HG02885 (cell line): Measurements from ENCODE around the gene PDGFD.

Experiments used
- ATAC-seq: cut with Tn5 transposase; IDR thresholded peaks from one replicate; pipeline ENCODE4 v1.9.1; 2021; ENCODE audit warnings: mild to moderate bottlenecking; ENCODE audit not compliant: unreplicated experiment, poor library complexity

PDGFD gene

DNA sequence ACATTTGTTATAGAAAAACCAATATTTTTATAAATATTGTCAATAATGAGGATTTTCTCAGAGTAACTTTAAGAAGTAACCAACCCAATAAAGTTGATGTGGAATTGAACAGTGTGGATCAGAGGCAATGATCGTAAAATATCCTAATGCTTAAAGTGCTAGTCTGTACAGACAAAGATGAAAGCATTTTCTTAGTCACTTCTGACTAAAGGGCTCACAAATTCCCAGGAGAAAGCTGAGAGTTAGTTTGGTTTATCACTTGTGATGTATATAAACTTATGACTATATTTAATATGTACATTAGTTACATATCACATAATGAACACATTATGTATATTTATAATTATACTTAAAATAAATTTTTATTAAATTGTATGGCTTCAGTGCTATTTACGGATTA is 152.9 kb downstream of the PDGFD start:
- ATAC-seq: no peak

DNA sequence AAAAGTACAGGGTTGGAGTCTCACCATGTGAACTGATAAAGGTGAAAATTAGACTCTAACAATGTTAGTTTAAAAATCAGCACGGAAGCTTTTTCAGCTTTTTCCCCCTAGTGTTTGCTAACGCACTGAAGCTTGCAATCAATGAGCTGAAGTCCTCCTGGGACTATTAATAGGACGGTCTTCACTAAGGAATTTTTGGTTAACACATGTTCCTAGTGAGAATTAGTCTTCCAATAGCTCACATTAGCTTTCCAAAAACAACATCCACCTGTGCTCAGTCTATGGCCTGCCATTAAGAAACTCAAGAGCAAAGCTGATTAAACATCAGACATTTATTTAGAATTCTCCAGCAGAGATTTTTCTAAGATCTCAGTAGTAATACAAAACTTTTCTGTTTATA is 154.2 kb downstream of the PDGFD start:
- no peak for ATAC-seq

DNA sequence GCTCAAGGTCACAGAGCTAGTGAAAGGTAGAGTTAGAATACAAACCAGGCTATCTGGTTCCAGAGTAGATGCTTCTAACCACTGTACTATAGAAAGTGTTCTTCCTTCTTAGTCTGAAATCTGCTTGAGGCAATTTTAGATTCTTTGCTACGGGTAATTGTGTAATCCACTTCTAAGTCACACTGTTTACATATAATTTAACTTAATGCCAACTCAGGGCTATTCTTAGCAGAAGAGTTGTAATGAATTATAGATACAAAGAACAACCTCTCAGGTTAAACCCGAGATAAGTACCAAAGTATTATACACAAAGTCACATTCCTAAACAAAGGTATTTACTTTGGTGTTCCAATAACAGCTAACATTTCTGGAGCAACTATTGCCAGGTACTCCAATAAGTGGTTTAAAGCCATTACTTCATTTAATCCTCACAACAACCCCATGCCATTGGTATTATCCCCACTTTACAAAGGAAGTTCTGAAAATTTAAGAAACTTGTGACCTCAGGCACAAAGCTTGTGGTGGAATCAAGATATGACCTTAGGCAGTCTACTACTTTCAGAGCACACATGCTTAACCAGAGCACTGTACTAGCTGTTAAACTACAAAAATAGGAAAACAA is 158.6 kb downstream of the PDGFD start:
- ATAC-seq: no peak

DNA sequence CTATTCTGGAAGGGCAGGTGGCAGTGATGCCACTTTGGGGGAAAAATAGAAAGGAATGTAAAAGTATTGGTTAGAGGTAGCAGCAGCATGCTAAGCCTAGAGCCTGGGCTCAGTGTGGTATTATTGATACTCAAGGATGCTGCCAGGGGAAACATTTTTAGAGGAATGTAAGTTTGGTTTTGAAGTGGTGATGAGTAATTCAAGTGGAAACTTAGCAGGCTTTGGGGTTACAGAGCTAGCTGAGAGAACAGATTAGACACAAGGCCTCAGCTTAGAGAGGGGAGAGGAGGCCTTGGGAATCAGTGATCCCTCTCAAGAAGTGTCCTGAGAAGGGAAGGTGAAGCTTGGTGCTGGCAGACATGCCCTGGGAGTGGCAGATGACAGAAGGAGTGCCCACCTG is 160.5 kb downstream of the PDGFD start:
- ATAC-seq: no peak

DNA sequence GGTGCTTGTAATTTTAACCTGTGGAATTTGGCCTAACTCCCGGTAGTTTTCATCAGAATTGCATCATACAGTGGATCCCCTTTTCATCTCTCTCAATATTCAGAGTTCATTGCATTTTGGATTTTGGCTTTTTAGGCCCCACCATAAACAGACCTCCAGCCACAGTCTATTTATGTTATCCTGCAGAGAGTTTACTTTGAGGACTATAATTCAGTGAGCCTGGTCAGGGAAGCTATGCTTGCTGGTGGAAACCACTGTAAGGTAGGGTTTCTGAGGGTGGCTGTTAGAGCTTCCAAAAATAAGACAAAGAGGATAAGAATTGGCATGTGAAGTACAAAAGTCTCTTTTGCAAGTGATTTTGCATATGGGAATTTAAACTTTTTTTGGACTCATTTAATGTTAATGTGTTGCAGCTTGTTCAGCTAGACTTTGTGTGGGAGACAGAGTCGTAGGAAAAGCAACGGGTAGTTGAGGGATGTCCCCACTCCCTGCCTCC is 162.3 kb downstream of the PDGFD start:
- ATAC-seq: no peak

DNA sequence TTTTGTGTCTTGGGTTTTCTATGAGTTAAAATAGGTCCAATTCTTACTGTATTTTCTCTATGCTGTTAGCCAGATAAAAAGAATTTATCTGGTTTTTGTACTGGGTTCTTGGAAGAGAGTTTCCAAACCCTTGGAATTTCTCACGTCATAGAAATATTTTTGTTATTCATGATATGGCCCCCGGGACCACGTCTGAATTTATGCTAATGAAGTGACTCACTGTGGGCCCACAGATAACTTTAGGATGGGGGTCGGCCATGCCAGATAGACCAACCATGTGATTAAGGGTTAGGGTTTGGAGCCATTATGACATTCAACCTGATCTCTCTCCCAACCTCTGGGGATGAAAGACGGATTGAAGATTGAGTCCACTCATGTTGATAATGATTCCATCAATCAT is 163.1 kb downstream of the PDGFD start:
- ATAC-seq: no peak

DNA sequence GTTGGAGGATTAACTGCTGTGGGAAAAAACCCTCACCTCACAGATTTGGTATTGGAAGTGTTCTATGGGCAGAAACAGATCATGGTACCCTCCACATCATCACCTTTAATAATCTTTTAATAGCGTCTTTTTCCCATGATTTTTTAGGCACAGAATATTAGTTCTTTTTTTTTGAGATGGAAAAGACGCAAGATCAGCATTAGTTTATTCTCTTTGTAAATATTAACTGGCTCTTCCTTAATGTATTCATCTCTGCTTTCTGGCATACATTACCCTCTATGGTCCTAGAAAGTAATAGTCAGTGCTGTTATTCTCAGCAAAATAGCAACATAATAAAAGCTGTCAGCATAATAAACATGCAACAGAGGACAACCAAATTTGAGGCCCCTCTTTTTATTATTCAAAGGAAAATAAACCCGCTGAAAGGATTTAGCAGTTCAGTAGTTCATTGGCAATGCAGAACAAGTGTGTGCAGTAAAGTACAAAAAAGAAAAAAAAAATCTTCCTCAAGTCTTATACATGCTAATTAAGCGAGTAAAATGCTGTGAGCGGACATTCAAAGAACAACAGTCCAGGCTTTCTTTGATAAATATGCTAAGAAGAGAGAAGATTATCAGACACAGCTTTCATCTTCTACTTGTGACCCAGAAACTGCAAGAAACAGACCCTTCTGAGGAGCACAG is 165.0 kb downstream of the PDGFD start:
- no peak for ATAC-seq

DNA sequence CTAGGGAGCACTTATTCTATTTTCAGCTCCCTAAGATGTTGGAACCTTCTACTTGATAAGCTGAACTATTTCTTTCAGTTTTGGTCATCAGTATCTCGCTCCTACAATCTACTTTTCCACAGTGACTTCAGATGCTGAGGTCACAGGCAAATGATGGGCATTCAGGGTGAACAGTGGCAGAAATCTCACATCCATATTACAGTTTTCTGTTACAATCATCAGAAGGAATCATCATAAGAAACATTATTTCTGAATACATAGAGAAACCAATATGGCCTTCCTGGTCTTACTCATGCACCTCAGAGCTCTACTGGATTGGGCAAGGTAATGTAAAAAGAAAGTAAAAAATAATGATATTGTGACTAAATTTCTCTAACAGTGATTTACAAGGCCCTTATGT is 166.9 kb downstream of the PDGFD start:
- ATAC-seq: no peak

DNA sequence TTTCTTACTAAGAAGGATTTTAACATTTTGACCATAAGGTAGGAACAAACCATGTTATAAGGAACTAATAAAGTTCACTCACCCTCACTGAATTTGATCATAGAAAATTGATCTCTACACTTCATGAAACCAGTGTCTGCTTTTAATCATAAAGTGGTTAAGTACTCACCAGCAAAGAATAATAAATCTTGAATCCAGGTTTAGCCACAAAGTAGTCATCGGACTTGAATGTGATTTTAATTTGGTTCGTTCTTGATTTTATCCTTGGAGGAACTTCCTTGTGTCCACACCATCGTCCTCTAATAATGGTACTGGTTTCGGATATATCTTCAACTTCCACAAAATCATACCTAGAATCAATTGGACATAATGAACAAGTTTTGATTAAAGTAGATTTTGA is 168.1 kb downstream of the PDGFD start:
- ATAC-seq: no peak

DNA sequence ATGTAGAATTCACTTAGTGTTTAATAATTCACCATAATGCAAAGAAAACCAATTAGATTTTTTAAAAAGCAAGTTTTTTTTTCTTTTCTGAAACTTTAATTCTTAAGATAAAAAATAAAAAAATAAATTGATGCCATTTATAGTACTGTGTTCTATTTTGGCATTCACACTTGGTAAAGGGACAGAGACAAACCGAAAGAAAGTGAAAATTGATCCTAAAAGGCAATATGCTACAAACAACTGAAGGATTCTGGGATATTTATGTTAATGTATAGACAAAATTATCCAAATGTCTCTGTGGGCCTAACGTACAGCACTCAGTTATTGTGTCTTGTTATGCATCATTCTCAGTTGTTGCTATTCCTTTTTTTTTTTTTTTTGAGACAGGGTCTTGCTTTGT is 169.4 kb downstream of the PDGFD start:
- no peak for ATAC-seq

DNA sequence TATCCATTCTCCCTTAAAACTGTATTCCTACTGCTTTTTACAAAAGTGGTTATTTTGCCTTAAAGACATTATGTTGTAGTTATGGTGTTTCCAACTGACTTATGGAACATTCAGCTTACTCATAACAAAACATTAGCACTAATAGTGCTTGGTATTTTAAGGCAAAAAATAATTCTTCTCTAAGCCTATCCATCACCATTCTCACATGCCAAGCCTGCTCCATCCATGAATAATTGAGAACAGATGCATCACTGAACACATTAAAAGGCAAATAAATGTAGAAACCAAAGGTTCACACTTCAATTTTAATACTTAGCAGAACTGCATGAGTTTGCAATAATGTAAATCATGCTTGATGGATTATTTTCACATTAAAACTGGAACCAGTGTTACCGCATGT is 169.9 kb downstream of the PDGFD start:
- ATAC-seq: no peak

DNA sequence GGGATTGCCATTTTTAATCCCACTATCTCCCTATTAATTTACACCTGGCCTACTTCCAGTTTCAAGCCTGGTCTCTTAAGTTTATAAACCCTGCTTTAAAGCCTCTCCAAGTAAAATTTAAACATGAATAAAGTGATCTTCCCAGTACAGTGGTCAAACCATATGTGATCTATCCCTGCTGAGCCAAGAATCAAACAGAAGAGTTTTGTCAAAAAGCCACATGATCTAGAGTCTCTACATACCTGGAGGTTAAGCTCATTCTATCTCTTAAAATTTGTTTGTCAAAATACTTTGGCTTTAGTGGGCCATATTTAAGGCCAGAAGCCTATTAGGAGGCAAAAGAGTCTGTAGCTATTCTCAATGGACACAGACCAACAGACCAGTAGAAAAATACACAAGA is 170.4 kb downstream of the PDGFD start:
- ATAC-seq: no peak

DNA sequence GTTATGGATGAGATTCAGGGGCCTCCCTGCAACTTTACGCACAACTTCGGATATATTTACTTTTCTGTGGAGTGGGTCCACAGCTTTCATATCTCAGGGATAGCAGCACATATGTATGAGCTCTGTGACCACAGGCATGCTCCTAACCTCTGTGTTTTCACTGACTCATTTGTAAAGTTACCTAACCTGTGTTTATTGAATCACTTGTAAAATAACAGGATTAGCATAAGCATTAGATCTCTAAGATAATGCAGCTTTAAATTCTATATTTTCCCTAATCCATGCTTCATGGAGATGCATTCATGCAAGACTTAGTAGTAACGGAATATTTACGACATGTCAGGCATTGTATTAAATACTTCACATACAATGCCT is 175.4 kb downstream of the PDGFD start:
- no peak for ATAC-seq

DNA sequence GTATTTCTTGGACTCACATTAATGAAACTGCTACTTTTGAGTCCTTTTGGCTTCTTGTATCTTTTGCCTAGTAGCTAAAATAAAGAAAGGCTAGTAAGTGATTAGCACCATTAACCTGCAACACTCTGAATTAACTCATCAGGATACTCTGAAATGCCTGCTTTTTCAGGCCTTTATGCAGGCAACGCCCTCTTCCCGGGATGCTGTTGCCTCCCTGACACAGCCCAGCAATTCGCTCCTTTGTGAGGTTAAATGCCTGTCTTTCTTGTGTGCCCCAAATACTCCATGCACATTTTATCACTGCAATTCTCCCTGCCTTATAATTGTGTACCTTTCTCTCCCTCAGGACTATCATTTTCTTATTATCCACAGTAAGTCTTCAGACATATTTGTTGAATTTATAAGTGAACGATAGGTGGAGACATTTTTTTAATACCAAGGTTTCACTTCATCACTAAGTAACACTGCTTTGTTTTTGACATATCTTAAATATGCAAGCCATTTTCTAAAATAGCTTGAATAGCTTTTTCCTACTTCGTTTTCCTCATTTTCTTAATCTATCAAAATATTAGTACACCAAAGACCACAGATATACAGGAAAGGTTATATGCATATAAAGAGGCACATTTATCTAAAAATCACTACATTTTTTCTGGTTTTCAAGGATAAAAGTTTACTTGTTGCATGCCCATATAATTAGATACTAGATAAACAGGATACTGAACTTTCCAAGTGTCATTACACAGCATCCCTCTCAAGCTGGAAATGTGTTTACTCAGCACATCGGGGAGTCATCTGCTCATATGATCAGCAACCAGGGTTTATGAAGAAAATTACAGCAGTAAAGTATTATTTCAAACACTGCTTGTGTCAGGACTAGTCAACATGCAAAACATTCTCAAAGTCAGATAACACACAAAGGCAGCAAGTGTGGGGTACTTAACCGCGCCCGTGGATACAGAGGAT is 176.0 kb downstream of the PDGFD start:
- no peak for ATAC-seq

DNA sequence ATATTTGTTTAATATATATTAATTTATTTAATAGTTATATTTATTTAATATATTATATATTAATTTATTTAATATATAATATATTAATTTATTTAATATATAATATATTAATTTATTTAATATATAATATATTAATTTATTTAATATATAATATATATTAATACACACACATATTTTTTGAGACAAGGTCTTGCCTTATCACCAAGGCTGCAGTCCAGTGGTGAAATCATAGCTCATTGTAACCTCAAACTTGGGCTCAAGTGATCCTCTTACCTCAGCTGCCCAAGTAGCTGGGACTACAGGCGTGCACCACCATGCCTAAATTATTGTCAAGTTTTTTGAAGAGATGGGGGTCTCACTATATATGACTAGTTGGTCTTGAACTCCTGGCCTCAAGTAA is 178.9 kb downstream of the PDGFD start:
- ATAC-seq: no peak

DNA sequence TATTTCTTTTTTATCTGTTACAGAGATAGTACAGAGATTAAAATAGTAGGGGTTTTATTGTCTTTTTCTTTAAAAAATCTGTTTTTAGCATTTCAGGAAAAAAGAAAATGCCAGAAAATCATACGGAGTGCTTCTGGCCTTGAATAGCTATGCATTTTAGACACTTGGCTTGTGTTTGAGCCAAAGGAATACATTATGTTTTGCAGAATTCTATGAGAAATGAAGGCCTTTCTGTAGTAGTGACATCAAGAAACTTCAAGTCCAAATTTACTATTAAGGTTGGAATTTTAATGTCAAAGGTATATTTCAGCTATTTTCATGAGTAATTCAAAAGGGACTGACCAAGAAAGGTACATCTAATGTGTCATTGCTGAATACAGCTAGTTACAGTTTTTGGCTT is 183.8 kb downstream of the PDGFD start:
- ATAC-seq: no peak

DNA sequence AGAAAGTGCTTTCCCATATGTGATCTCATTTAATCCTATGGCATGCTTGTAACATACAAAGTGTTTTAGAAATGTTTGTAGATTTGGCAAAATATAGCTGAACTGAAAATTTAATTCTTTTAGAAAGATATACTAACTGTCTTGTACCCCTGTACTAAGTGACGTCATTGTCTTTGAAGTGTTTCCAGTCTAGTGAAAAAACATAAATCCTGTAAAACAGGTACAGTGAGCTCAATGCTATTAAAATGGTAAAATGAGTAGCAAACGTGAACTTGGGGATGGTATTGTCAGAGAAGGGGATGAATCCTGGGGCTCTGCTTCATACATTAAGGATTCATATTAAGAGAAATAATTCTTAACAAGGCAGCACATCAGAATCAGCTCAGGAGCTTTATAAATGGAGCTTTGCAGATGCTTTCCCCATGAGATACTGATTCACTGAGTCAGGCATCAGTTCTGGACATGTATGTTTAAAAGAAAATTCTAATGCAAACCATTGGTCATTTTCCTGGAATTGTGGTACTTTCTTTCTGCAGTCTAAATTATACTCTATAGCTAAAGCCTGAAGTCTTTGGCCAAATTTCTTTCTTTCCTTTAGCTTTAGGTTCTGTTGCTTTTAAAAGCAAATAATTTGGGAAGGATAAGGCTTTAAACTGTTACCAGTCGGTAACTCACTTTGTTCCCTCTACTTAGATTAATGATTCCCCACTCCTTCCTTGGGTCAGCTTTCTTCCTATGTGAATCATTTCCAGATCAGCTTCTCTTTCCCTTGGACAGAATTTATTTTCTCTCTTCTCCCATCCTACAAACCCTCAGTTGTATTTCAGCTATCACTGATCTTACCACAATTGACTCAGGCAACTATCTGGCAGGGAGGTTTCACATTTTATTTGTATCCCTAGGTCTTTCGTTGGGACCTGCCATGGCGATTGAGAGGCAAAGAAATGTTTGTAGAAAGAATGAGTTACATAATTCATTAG is 185.0 kb downstream of the PDGFD start:
- ATAC-seq: no peak

DNA sequence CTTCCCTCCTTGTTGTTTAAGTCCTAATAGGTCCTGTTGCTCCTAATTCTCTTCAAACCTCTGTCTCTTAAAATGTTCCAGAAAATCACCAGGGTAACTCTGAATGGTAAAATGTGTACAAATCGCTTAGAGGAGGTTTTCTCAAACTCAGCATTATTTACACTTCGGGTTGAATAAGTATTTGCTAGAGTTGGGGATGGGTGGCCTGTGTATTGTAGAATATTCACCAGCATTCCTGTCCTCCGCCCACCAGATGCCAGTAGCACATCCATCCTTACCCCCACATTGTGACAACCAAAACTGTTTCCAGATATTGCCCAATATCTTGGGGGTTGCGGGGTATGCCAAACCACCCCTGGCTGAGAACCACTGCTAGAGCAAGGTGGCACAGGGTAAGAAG is 191.9 kb downstream of the PDGFD start:
- no peak for ATAC-seq

DNA sequence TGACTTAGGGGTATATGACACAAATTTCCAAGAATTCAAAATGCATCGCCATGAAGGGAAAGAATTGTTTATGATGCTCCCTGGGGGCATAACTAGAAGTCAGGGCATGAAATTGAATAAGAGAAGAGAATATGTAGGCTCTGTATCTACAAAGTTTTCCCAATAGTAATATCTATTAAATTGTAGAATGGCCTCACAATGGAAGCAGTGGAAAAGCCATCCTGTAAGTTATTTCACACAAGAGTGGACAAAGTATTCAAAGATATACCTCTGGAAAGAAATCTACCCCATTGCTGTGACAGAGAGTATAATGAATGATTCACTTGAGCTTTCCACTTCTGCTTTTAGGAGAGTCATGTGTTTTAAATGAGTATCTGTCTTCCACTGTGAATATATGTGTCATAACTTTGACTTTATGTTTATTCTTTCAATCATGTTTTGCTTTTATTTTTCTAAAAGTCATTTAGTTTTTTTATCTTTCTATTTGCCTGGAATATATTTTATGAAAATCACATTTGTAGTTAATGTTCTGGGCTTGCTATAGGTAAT is 193.2 kb downstream of the PDGFD start:
- ATAC-seq: peak; percentile 90

DNA sequence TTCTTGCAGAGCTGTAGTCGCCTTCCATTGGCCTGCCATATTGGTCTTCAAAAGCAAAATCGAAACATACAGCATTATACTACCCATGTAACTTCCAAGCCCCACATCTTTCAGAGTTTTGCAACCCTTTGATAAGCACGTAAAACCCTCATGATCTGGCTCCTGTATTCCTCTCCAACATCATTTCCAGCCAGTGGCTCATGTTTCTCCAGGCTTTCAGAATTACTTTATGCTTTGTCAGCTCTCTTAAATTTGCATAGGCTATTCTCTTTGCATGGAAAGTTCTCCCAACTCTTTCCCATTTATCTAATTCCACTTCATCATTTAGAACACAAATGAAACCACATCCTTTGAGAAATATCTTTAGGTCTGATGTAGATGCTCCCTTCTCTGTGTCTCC is 195.3 kb downstream of the PDGFD start:
- ATAC-seq: no peak
